Jurkat, Clone E6-1 (cell line): ENCODE measurements around the gene CACNA2D3. TPM values are rescaled to one million over a fixed set of nuclear protein-coding genes. Genes with fewer than 3 reads are reported as not detected.
"Not testable (repeated sequence)": the region's sequence is repeated elsewhere in the genome, so short reads cannot be mapped to it uniquely, and the experiment has no call there.

Source experiments
- DNase-seq: peaks from one replicate; pipeline ENCODE4 v3.0.0-alpha.2; 2011; ENCODE audit warnings: low read depth, low spot score
- H3K4me3 ChIP-seq: 2 replicates; pipeline ENCODE4 v1.5.1; 2011; ENCODE audit warnings: mild to moderate bottlenecking, low read length, control low read depth, moderate library complexity
- polyA plus RNA-seq: library from polyadenylated mRNA; unstranded; fragments of >200 nt; gene quantifications from one replicate; pipeline ENCODE4 v1.2.1, GENCODE V29; 2012; ENCODE audit warnings: missing spikeins; ENCODE audit not compliant: insufficient read length, insufficient read depth

CACNA2D3 gene
- polyA plus RNA-seq = not detected

- DNase-seq = no peak
- H3K4me3 ChIP-seq = no peak within 1 kb of the TSS
Observed at GRCh38 chr3:54122324-54123002, at the start of gene CACNA2D3. Gene CACNA2D3, plus strand, starts transcription at chr3:54122552.

- no peak overlapping the region for H3K4me3 ChIP-seq
Observed at GRCh38 chr3:54073386-54073785, 49.0 kb upstream of the CACNA2D3 start.

GRCh38 chr3:54079314-54079713, 43.0 kb upstream of the CACNA2D3 start:
- DNase-seq = no peak
- no peak overlapping the region for H3K4me3 ChIP-seq

More at GRCh38 chr3:54073386-54073785, 49.0 kb upstream of the CACNA2D3 start:
- DNase-seq = no peak

GRCh38 chr3:54079730-54080325, 42.5 kb upstream of the CACNA2D3 start:
- DNase-seq = no peak
- H3K4me3 ChIP-seq = no peak overlapping the region

- no peak overlapping the region for H3K4me3 ChIP-seq
- DNase-seq = no peak
Observed at GRCh38 chr3:54083921-54084320, 38.4 kb upstream of the CACNA2D3 start.

GRCh38 chr3:54085936-54086335, 36.4 kb upstream of the CACNA2D3 start:
- no peak overlapping the region for H3K4me3 ChIP-seq
- no peak for DNase-seq

- H3K4me3 ChIP-seq = no peak overlapping the region
- no peak for DNase-seq
Observed at GRCh38 chr3:54086652-54087405, 35.5 kb upstream of the CACNA2D3 start.

- H3K4me3 ChIP-seq = no peak overlapping the region
- DNase-seq = no peak
Observed at GRCh38 chr3:54087581-54088410, 34.6 kb upstream of the CACNA2D3 start.

- no peak for DNase-seq
- H3K4me3 ChIP-seq = no peak overlapping the region
Observed at GRCh38 chr3:54093491-54094248, 28.7 kb upstream of the CACNA2D3 start.

GRCh38 chr3:54094926-54095325, 27.4 kb upstream of the CACNA2D3 start:
- DNase-seq = no peak
- no peak overlapping the region for H3K4me3 ChIP-seq

GRCh38 chr3:54099381-54099780, 23.0 kb upstream of the CACNA2D3 start:
- DNase-seq = no peak
- no peak overlapping the region for H3K4me3 ChIP-seq

- DNase-seq = no peak
- no peak overlapping the region for H3K4me3 ChIP-seq
Observed at GRCh38 chr3:54104084-54104483, 18.3 kb upstream of the CACNA2D3 start.

- H3K4me3 ChIP-seq = not testable (repeated sequence)
Observed at GRCh38 chr3:54116129-54116528, 6.2 kb upstream of the CACNA2D3 start.

GRCh38 chr3:54120657-54121413, 1.5 kb upstream of the CACNA2D3 start:
- no peak for DNase-seq
- no peak overlapping the region for H3K4me3 ChIP-seq

More at GRCh38 chr3:54116129-54116528, 6.2 kb upstream of the CACNA2D3 start:
- not testable (repeated sequence) for DNase-seq

- no peak overlapping the region for H3K4me3 ChIP-seq
- no peak for DNase-seq
Observed at GRCh38 chr3:54121414-54122323, 683 bp upstream of the CACNA2D3 start.

- H3K4me3 ChIP-seq = no peak overlapping the region
- DNase-seq = no peak
Observed at GRCh38 chr3:54123003-54123775, 837 bp downstream of the CACNA2D3 start.
